Natural killer cell (primary cell): Measurements from ENCODE around the gene TRIM37. TPM values are rescaled to one million over a fixed set of nuclear protein-coding genes. Genes with fewer than 3 reads are reported as not detected.

Experiments used
- ATAC-seq, 3 donors: fragments of 150-1000 bp in 2 of 3; fragments of 200-7000 bp in 1 of 3; cut with Tn5 transposase; 1 replicate in 1 of 3; 2 replicates in 2 of 3; pipeline ENCODE4 v1.10.0; 2021; ENCODE audit warnings: mild to moderate bottlenecking in 2 of 3, moderate library complexity in 2 of 3
- DNase-seq, 2 donors: peaks; one replicate each; pipeline versions ENCODE4 v3.0.0 to v3.0.0-alpha.2; 2013 to 2021; ENCODE audit warnings: mixed read lengths in 1 of 2
- H3K27ac ChIP-seq: one replicate; pipeline ENCODE4 v1.5.1; 2013; ENCODE audit warnings: mild to moderate bottlenecking, low read length
- H3K27me3 ChIP-seq: one replicate; pipeline ENCODE4 v1.6.1; 2013; ENCODE audit warnings: low read length; ENCODE audit not compliant: control insufficient read depth, insufficient read depth
- H3K36me3 ChIP-seq: one replicate; pipeline ENCODE4 v1.6.1; 2013; ENCODE audit warnings: low read length; ENCODE audit not compliant: control insufficient read depth, insufficient read depth
- H3K4me1 ChIP-seq: one replicate; pipeline ENCODE4 v1.6.1; 2013; ENCODE audit warnings: low read length; ENCODE audit not compliant: control insufficient read depth, insufficient read depth
- H3K4me3 ChIP-seq: one replicate; pipeline ENCODE4 v1.5.1; 2013; ENCODE audit warnings: low read length
- H3K9me3 ChIP-seq: one replicate; pipeline ENCODE4 v1.6.1; 2013; ENCODE audit warnings: low read length; ENCODE audit not compliant: control insufficient read depth, insufficient read depth
- H3K27ac Mint-ChIP-seq, 2 donors: one replicate each; pipeline ENCODE4 v1.8.0; 2022; ENCODE audit warnings: mild to moderate bottlenecking in 2 of 2, mixed read lengths in 2 of 2, moderate library complexity in 1 of 2
- H3K27me3 Mint-ChIP-seq, 2 donors: one replicate each; pipeline ENCODE4 v1.8.0; 2022; ENCODE audit warnings: low read depth in 2 of 2, mixed read lengths in 2 of 2
- H3K36me3 Mint-ChIP-seq: one replicate; pipeline ENCODE4 v1.8.0; 2022; ENCODE audit warnings: mixed read lengths
- H3K4me1 Mint-ChIP-seq, 2 donors: one replicate each; pipeline ENCODE4 v1.8.0; 2022; ENCODE audit warnings: mixed read lengths in 2 of 2
- H3K4me3 Mint-ChIP-seq: one replicate; pipeline ENCODE4 v1.8.0; 2022; ENCODE audit warnings: mild to moderate bottlenecking, moderate library complexity, mixed read lengths
- H3K9me3 Mint-ChIP-seq, 2 donors: one replicate each; pipeline ENCODE4 v1.8.0; 2022; ENCODE audit warnings: mixed read lengths in 2 of 2
- WGBS: methylation state at CpG from one replicate; pipeline ENCODE4 v1.1.7; 2013; ENCODE audit warnings: missing lambda C conversion rate; ENCODE audit not compliant: insufficient coverage; 5-methylcytosine and 5-hydroxymethylcytosine counted together
- intact Hi-C: fragments of 100-400 bp; cut with micrococcal nuclease; formaldehyde crosslinking; loops from one replicate; pipeline ENCODE4 v1.14.2; 2022
- total RNA-seq, 4 donors: library from RNA; stranded (reverse); fragments of 120-200 nt in 1 of 4; gene quantifications; one replicate each; pipeline versions ENCODE4 v1.2.3 to v1.2.4, GENCODE V29; 2013 to 2022
- TF ChIP-seq, protein P1 (sequence below): fragments of 200-600 bp; IDR thresholded peaks from one replicate; pipeline ENCODE4 v1.8.0; 2022; ENCODE audit warnings: antibody characterized with exemption

The TRIM37 gene
- total RNA-seq, 3 donors from 2014 or later (not counting 1 experiment from before 2014, with no cell fraction given): 20.4 to 26.1 (median 21.9) TPM

DNA sequence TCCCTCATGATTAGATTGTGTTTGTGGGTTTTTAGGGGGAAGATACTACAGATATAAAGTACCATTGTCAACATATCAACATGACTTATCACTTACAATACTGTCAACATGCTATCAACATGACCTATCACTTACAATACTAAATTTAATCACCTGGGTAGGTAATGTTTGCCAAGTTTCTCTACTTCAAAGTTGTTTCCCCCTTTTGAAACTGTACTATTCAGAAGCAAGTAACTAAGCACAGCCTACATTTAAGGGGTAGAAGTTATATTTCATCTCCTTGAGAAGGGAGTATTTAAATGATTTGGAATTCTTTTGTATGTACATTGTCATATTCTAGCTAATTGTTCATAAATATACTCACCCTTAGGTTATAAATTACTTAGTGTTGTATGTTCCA lies 68.7 kb downstream of the TRIM37 start:
- Mint-ChIP-seq H3K27me3 (no peaks in the 10 kb centered on the region), H3K36me3 (no peaks in the 10 kb centered on the region), H3K27ac (no peak overlapping the region), H3K4me1 (no peaks in the 10 kb centered on the region), H3K4me3 (no peak overlapping the region), H3K9me3 (no peaks in the 10 kb centered on the region)
- no peak overlapping the region for H3K27ac ChIP-seq
- peaks cover 28% of the 10 kb centered on the region for H3K36me3 ChIP-seq
- TF ChIP-seq, protein P1, sequence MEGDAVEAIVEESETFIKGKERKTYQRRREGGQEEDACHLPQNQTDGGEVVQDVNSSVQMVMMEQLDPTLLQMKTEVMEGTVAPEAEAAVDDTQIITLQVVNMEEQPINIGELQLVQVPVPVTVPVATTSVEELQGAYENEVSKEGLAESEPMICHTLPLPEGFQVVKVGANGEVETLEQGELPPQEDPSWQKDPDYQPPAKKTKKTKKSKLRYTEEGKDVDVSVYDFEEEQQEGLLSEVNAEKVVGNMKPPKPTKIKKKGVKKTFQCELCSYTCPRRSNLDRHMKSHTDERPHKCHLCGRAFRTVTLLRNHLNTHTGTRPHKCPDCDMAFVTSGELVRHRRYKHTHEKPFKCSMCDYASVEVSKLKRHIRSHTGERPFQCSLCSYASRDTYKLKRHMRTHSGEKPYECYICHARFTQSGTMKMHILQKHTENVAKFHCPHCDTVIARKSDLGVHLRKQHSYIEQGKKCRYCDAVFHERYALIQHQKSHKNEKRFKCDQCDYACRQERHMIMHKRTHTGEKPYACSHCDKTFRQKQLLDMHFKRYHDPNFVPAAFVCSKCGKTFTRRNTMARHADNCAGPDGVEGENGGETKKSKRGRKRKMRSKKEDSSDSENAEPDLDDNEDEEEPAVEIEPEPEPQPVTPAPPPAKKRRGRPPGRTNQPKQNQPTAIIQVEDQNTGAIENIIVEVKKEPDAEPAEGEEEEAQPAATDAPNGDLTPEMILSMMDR: no peak
- DNase-seq (no peak), ATAC-seq (no peak)
- no peaks in the 10 kb centered on the region for H3K4me1 ChIP-seq
- intact Hi-C loops: no loop called here
- no peaks in the 10 kb centered on the region for H3K9me3 ChIP-seq
- no peaks in the 10 kb centered on the region for H3K27me3 ChIP-seq
- H3K4me3 ChIP-seq: no peak overlapping the region

DNA sequence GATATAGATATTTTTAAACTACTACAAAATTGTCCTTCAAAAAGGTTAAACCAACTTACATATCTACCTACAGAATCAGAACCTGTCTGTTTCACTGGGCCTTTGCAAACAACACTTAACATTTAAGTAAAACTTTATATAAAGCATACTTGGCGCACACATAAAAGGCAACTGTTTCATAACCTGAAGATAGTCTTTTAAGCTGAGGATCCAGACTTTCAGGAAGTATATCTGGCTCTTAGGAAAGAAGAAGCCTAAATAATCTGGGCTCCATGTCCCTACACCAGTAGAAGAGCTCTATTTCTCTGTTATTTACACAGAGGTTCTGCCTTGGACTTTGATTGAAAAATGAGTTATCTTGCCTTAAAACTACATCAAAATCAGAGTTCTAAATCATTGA lies 75.9 kb downstream of the TRIM37 start:
- Mint-ChIP-seq H3K4me3 (no peak overlapping the region), H3K36me3 (no peaks in the 10 kb centered on the region), H3K4me1 (no peaks in the 10 kb centered on the region), H3K27ac (no peak overlapping the region), H3K9me3 (no peaks in the 10 kb centered on the region), H3K27me3 (no peaks in the 10 kb centered on the region)
- Histone ChIP-seq H3K9me3 (no peaks in the 10 kb centered on the region), H3K4me1 (no peaks in the 10 kb centered on the region), H3K27me3 (no peaks in the 10 kb centered on the region), H3K27ac (no peak overlapping the region), H3K36me3 (peaks cover 19% of the 10 kb centered on the region), H3K4me3 (no peak overlapping the region)
- WGBS: 100% methylated on average over 1 of the region's 1 CpG
- TF ChIP-seq, protein P1: no peak
- no peak for ATAC-seq
- intact Hi-C loops: no loop called here
- no peak for DNase-seq

DNA sequence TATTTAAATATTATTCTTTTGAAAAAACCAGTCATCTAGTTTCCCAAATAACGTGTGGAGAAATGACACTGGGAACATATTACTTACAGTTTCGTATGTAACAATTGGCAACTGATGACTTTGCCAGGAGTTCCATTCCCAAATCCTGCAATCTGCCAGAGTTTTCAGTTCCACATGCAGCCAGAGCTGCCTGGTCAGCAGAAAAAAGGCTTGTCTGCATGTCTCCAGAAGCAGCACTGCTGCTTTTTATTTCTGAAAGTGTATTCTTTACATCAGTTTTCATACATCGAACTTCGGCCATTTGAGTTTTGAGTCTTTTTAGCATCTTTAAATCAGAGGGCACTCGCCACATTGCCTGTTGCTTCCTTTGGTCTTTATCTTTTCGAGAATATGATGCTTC lies 78.4 kb downstream of the TRIM37 start:
- no peak overlapping the region for H3K4me3 ChIP-seq
- DNase-seq: no peak
- Mint-ChIP-seq H3K27me3 (no peaks in the 10 kb centered on the region), H3K4me3 (no peak overlapping the region), H3K4me1 (no peaks in the 10 kb centered on the region), H3K36me3 (no peaks in the 10 kb centered on the region), H3K9me3 (no peaks in the 10 kb centered on the region), H3K27ac (no peak overlapping the region)
- H3K27me3 ChIP-seq: no peaks in the 10 kb centered on the region
- no peaks in the 10 kb centered on the region for H3K4me1 ChIP-seq
- TF ChIP-seq, protein P1: no peak
- intact Hi-C loops: no loop called here
- peaks cover 19% of the 10 kb centered on the region for H3K36me3 ChIP-seq
- no peaks in the 10 kb centered on the region for H3K9me3 ChIP-seq
- 97% methylated on average over 5 of the region's 6 CpGs for whole genome bisulfite sequencing
- no peak for ATAC-seq
- H3K27ac ChIP-seq: no peak overlapping the region

DNA sequence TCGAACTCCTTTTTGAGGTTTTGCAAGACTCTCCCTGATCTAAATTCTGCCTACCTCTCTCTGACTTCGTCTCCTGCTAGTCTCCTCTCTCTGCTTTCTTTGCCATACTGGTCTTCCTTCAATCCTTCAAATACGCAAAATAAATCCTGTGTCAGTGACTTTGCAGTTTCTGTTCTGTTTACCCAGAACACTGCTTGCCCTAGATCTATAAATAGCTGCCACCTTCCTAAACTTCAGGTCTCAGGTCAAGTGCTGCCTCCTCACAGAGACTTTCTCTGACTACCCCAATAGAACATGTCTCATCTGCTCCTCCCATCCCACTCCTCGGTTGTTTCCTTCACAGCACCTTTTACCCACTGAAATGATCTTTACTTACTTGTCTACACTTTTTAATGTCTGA lies 78.9 kb downstream of the TRIM37 start:
- Histone ChIP-seq H3K27me3 (no peaks in the 10 kb centered on the region), H3K36me3 (peaks cover 17% of the 10 kb centered on the region), H3K4me1 (no peaks in the 10 kb centered on the region), H3K9me3 (no peaks in the 10 kb centered on the region), H3K4me3 (no peak overlapping the region), H3K27ac (no peak overlapping the region)
- Mint-ChIP-seq H3K4me3 (no peak overlapping the region), H3K4me1 (no peaks in the 10 kb centered on the region), H3K27ac (peak overlapping the region in 1 of 2 donors; percentile 22), H3K9me3 (no peaks in the 10 kb centered on the region), H3K27me3 (no peaks in the 10 kb centered on the region), H3K36me3 (no peaks in the 10 kb centered on the region)
- 62% methylated on average over 4 of the region's 4 CpGs for WGBS
- ATAC-seq (no peak), DNase-seq (no peak)
- TF ChIP-seq, protein P1: no peak
- intact Hi-C loops: no loop called here
